Common myeloid progenitor, CD34-positive (primary cell): Measurements from ENCODE around the gene EFNA3.

Experiments used
- CTCF ChIA-PET: fragments of 350-600 bp; sonication (Branson Sonifier 250); formaldehyde crosslinking; loops from one replicate; lab custom pipeline; 2021; ENCODE audit warnings: antibody characterized with exemption; lab: Charles Lee
- POLR2A ChIA-PET: fragments of 350-600 bp; sonication (Branson Sonifier 250); formaldehyde crosslinking; loops from one replicate; lab custom pipeline; 2021; ENCODE audit warnings: antibody characterized with exemption; lab: Charles Lee
- DNase-seq, 3 donors: peaks; one replicate each; pipeline versions ENCODE4 v3.0.0 to v3.0.0-alpha.2; 2013
- H3K27ac ChIP-seq, 2 experiments: 1 replicate in 1 of 2; 2 replicates in 1 of 2; pipeline ENCODE4 v1.7.0; 2013; ENCODE audit warnings: inconsistent platforms in 2 of 2, low read length in 2 of 2, mild to moderate bottlenecking in 2 of 2, low read depth in 1 of 2, moderate library complexity in 1 of 2; ENCODE audit not compliant: severe bottlenecking in 2 of 2, insufficient read depth in 1 of 2, poor library complexity in 1 of 2
- H3K27me3 ChIP-seq, 5 experiments: replicated peaks in 2 of 5; 1 replicate in 3 of 5; 2 replicates in 2 of 5; pipeline versions ENCODE4 v1.6.1 to v1.7.0; 2013; ENCODE audit warnings: low read length in 4 of 5, mild to moderate bottlenecking in 2 of 5, moderate library complexity in 2 of 5, inconsistent platforms in 1 of 5; ENCODE audit not compliant: insufficient read depth in 5 of 5, control insufficient read depth in 4 of 5
- H3K36me3 ChIP-seq, 4 experiments: 1 replicate in 2 of 4; 2 replicates in 2 of 4; pipeline versions ENCODE4 v1.6.1 to v1.7.0; 2013; ENCODE audit warnings: low read length in 3 of 4, control low read depth in 1 of 4, mild to moderate bottlenecking in 1 of 4; ENCODE audit not compliant: control insufficient read depth in 4 of 4, insufficient read depth in 4 of 4
- H3K4me1 ChIP-seq, 4 experiments: 1 replicate in 3 of 4; 2 replicates in 1 of 4; pipeline versions ENCODE4 v1.6.1 to v1.7.1; 2013; ENCODE audit warnings: low read length in 3 of 4, mild to moderate bottlenecking in 3 of 4, control low read depth in 1 of 4, inconsistent platforms in 1 of 4, moderate library complexity in 1 of 4; ENCODE audit not compliant: control insufficient read depth in 4 of 4, insufficient read depth in 4 of 4; ENCODE audit errors: control extremely low read depth in 1 of 4
- H3K4me3 ChIP-seq, 7 experiments: 1 replicate in 4 of 7; 2 replicates in 3 of 7; pipeline versions ENCODE4 v1.5.1 to v1.7.0; 2013; ENCODE audit warnings: mild to moderate bottlenecking in 7 of 7, low read length in 6 of 7, moderate library complexity in 6 of 7, inconsistent platforms in 2 of 7, low read depth in 2 of 7, control low read depth in 1 of 7; ENCODE audit not compliant: insufficient read depth in 4 of 7, control insufficient read depth in 1 of 7; ENCODE audit errors: extremely low read depth in 1 of 7
- H3K9me3 ChIP-seq, 5 experiments: 1 replicate in 4 of 5; 2 replicates in 1 of 5; pipeline versions ENCODE4 v1.6.1 to v1.7.1; 2013; ENCODE audit warnings: low read length in 4 of 5, mild to moderate bottlenecking in 2 of 5, inconsistent platforms in 1 of 5, low read depth in 1 of 5, moderate library complexity in 1 of 5; ENCODE audit not compliant: control insufficient read depth in 4 of 5, insufficient read depth in 2 of 5; ENCODE audit errors: control extremely low read depth in 1 of 5
- WGBS: methylation state at CpG from one replicate; pipeline ENCODE4 v1.1.5; 2013; ENCODE audit not compliant: insufficient coverage; 5-methylcytosine and 5-hydroxymethylcytosine counted together

The EFNA3 gene

DNA sequence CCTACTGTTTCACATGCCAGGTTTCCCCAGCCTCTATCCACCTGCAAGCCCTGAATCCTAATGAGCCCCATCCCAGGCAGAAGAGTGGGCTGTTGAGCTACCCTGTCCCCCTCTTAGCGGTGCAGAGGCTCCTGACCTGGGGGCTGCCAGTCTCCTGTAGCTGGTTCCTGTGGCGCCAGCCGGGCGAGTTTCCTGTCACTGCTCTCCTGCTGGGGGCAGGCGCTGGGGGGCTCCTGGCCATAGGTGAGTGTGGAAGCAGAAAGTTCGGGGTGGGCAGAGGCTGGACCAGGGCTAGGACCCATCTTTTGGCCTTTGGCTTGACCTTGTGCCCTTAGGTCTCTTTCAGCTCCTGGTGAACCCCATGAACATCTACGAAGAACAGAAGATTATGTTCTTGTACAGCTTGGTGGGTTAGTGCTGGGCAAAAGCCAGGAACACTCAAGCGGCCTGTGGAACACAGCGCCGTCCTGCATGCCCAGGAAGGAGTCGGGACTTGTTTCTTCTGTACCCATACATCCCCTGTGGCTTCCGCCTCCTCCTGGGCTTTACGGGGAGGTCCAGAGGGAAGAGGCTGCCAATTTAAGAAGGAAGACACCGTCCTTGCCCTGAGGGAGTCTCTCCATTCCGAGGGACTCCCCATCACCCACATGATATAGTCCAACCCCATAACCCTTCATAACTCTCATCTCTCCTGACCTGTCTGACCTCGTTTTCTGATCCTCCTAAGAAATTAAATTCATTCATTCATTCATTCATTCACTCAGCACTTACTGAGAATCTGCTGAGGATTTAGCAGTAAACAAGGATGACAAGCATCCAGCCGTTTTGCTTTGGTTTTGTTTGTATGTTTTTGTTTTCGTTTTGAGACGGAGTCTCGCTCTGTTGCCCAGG is 44.1 kb upstream of the EFNA3 start:
- Histone ChIP-seq H3K9me3 (no peaks in the 10 kb centered on the region), H3K4me1 (peaks cover 5 to 31% (median 14%) of the 10 kb centered on the region in 4 experiments), H3K4me3 (no peak overlapping the region), H3K36me3 (no peaks in the 10 kb centered on the region), H3K27ac (no peak overlapping the region), H3K27me3 (no peaks in the 10 kb centered on the region)
- DNase-seq: no peak
- WGBS: 85% methylated on average over 12 of the region's 20 CpGs
- ChIA-PET POLR2A (no interaction called here), CTCF (interaction anchor here (0.6 to 4.6 kb wide), 7 partner anchors 9 to 331 kb away, joined by 3 to 20 read pairs (median 4); no protein-coding TSS in a partner anchor)

DNA sequence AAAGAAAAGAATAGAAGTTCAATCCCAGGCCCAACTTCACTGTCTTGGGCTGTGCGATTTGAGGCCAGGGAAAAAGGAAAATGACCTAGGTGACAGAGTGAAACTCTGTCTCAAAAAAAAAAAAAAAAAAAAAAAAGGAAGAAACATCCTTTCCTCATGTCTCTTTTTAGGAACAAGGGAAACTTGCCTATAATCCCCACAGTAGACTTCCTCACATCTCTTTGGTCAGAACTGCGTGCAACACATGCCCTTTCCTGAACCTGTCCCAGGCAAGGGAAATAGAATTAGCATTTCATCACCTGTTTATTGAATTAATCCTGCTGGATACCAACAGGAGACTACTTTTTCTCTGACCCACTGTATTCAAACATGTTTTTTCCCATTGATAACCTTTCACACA is 42.7 kb upstream of the EFNA3 start:
- Histone ChIP-seq H3K27me3 (no peaks in the 10 kb centered on the region), H3K36me3 (no peaks in the 10 kb centered on the region), H3K4me1 (peaks cover 5 to 31% (median 14%) of the 10 kb centered on the region in 4 experiments), H3K9me3 (no peaks in the 10 kb centered on the region), H3K27ac (no peak overlapping the region), H3K4me3 (no peak overlapping the region)
- POLR2A ChIA-PET: no interaction called here
- CTCF ChIA-PET: interaction anchor here (0.9 to 14.2 kb wide), 3 partner anchors 13 to 24 kb away, joined by 4 to 159 read pairs (median 20); no protein-coding TSS in a partner anchor
- 100% methylated on average over 1 of the region's 2 CpGs for WGBS
- no peak for DNase-seq

DNA sequence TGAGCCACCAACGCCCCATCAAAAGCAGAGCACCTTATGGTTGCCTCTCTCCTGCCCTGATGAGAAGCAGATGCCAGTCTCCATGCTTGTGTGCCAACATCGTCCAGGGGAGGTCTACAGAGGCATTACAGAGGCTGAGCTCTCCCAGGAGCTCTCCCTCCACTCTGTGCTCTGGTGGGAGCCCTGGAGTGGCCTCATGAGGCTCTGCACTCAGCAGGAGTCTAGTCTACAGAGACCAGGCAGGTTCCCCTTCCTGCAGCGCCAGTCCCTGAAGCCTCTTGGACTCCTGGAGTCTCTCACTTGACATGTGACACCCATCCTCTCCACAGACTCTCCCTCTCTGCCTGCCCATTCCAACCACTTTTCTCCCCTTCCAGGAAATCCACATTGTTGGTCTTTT is 41.6 kb upstream of the EFNA3 start:
- no peaks in the 10 kb centered on the region for H3K36me3 ChIP-seq
- ChIA-PET CTCF (interaction anchor here (0.8 to 19.3 kb wide), 3 partner anchors 8 to 24 kb away, joined by 4 to 368 read pairs (median 159); partner anchors contain the start of genes ADAM15 and EFNA4), POLR2A (no interaction called here)
- 97% methylated on average over 3 of the region's 3 CpGs for WGBS
- no peak overlapping the region for H3K27ac ChIP-seq
- DNase-seq: no peak
- H3K4me3 ChIP-seq: no peak overlapping the region
- no peaks in the 10 kb centered on the region for H3K27me3 ChIP-seq
- H3K4me1 ChIP-seq: peaks cover 5 to 31% (median 14%) of the 10 kb centered on the region in 4 experiments
- no peaks in the 10 kb centered on the region for H3K9me3 ChIP-seq

DNA sequence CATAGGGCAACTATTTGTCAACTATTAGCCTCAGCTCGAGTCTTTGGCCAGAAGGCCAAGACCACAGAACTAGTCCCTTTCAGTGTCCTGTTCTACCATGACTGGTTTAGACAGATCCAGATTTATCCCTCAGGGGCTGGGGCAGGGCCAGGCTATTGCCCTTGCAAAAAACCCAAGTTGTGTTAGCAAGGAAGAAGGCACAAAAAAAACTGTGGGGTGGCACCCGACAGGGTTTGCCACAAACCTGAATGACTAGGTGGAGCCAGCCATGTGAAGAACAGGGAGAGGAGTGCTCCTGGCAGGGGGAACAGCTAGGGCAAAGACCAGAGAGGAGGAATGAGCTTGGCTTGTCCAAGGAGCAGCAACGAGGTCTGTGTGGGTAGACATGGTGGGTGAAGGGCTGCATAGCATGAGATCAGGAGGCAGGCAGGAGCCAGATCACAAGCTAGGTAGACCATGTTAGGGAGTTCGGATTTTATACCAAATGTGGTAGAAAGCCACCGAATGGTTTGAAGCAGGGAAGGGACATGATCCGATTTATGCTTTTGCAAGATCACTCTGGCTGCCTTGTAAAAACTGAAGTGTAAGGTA is 40.7 kb upstream of the EFNA3 start:
- ChIA-PET CTCF (interaction anchor here (0.8 to 19.3 kb wide), 7 partner anchors 9 to 77 kb away, joined by 3 to 368 read pairs (median 4); partner anchors contain the start of genes ADAM15, EFNA4 and PYGO2), POLR2A (no interaction called here)
- Histone ChIP-seq H3K36me3 (no peaks in the 10 kb centered on the region), H3K4me3 (no peak overlapping the region), H3K27ac (no peak overlapping the region), H3K27me3 (no peaks in the 10 kb centered on the region), H3K4me1 (peaks cover 5 to 33% (median 14%) of the 10 kb centered on the region in 4 experiments), H3K9me3 (no peaks in the 10 kb centered on the region)
- no peak for DNase-seq
- 96% methylated on average over 6 of the region's 6 CpGs for WGBS

DNA sequence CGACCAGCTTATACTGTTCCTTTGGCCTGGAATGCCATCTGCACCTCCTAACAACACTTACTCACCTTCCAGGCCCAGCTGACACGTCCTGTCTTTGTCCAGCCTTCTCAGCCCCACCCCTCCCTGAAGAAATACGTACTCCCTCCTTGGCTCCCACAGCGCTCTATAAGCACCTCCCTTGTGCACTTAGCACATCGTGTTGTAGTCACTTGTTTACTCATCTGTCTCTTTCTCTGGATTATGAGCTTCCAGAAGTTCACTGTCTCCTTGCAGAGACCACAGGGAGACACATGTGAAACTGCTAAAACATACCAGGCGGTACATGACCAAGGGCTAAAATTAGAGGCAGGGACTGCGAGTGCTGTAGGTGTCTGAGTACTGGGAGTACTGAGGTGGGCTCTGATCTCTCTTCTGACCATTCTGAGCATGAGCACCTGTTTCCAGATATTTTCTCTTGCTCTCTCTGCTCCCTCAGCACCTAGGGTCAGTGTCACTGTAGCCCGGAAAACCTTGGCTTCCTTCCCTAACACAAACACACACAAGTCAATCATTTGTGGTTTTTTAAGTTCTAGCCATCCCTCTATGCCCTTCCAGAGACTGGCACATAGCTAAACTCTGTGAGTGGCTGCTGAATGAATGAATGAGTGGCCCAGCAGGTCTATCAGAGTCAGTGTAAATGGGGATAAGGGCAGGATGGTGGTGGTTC is 39.9 kb upstream of the EFNA3 start:
- Histone ChIP-seq H3K4me1 (peaks cover 5 to 36% (median 14%) of the 10 kb centered on the region in 4 experiments), H3K27ac (no peak overlapping the region), H3K9me3 (no peaks in the 10 kb centered on the region), H3K27me3 (no peaks in the 10 kb centered on the region), H3K4me3 (peak overlapping the region in 1 of 7 experiments; percentile 47), H3K36me3 (no peaks in the 10 kb centered on the region)
- WGBS: 47% methylated on average over 6 of the region's 8 CpGs
- DNase-seq: peak in 1 of 3 donors; percentile 17
- CTCF ChIA-PET: interaction anchor here (0.7 to 19.3 kb wide), 10 partner anchors 9 to 83 kb away, joined by 3 to 368 read pairs (median 3); partner anchors contain the start of genes ADAM15, EFNA4, PBXIP1 and PYGO2
- POLR2A ChIA-PET: interaction anchor here (0.6 kb wide), 1 partner anchor 33 kb away, joined by 3 read pairs; no protein-coding TSS in a partner anchor

DNA sequence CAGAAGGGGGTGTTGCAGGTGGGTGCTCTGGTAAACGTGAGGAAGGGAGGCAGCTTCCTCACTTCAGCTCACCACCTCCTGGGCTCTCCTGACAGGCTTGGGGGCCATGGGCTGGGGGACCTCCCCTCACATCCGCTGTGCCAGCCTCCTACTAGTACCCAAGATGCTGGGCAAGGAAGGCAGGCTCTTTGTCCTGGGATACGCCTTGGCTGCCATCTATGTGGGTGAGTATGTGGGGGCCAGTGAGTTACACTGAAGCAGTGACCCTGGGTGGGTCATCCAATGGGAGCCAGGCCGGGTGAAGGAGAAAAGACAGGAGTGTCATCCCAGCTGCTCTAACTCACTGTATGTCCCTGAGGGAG is 39.3 kb upstream of the EFNA3 start:
- no peak for DNase-seq
- no peak overlapping the region for H3K27ac ChIP-seq
- no peaks in the 10 kb centered on the region for H3K9me3 ChIP-seq
- H3K36me3 ChIP-seq: no peaks in the 10 kb centered on the region
- POLR2A ChIA-PET: interaction anchor here (0.6 kb wide), 1 partner anchor 33 kb away, joined by 3 read pairs; no protein-coding TSS in a partner anchor
- H3K4me3 ChIP-seq: peak overlapping the region in 1 of 7 experiments; percentile 47
- CTCF ChIA-PET: interaction anchor here (0.7 to 19.3 kb wide), 9 partner anchors 9 to 83 kb away, joined by 3 to 368 read pairs (median 3); partner anchors contain the start of genes ADAM15, EFNA4 and PBXIP1
- 70% methylated on average over 2 of the region's 4 CpGs for WGBS
- peaks cover 5 to 36% (median 14%) of the 10 kb centered on the region in 4 experiments for H3K4me1 ChIP-seq
- no peaks in the 10 kb centered on the region for H3K27me3 ChIP-seq
